ENCODE measurements around the gene SMIM38. TPM values are rescaled to one million over a fixed set of nuclear protein-coding genes. Genes with fewer than 3 reads are reported as not detected.

Gene SMIM38
- polyA plus RNA-seq, 1 of the 3 experiments (the other 2 are of a cell fraction) = 0.13 TPM

DNA sequence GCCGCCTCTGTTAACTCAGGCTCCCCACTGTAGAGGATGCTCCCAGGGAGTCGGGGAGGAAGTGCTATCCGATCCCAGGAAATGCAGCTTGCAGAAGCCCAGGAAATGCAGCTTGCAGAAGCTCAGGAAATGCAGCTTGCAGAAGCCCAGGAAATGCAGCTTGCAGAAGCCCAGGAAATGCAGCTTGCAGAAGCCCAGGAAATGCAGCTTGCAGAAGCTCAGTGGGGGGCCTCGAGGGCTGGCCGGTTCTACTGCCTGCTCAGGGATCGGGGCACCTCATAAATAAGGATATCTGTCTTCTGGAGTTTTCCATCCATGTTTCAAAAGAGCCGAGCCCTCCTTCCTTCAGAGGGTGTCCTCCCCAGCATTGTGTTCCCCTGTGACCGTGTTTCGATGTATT lies 25.1 kb upstream of the SMIM38 start:
- Histone ChIP-seq H3K36me3 (replicated peaks in 1 of 2; ENCODE audit: control insufficient read depth in 1 of 2, insufficient read depth in 2 of 2, low read length in 1 of 2) (no peaks in the 10 kb centered on the region), H4K20me1 (ENCODE audit: insufficient read depth) (no peaks in the 10 kb centered on the region), H3K4me2 (no peak overlapping the region), H3K9me2 (no peaks in the 10 kb centered on the region), H3K27ac (ENCODE audit: low read depth in 2 of 2, low read length in 1 of 2) (no peak overlapping the region), H3K4me1 (ENCODE audit: control insufficient read depth in 1 of 2, insufficient read depth in 2 of 2, low read depth in 1 of 2, low read length in 1 of 2) (peaks cover 0 to 15% of the 10 kb centered on the region in 2 experiments; a peak in 2 of 4 replicates), H3K4me3 (ENCODE audit: low read depth in 2 of 2, low read length in 1 of 2) (no peak overlapping the region), H3K27me3 (ENCODE audit: insufficient read depth) (no peaks in the 10 kb centered on the region), H3K9me3 (no peaks in the 10 kb centered on the region), H3K9ac (no peak overlapping the region), H3K79me2 (ENCODE audit: insufficient read depth) (no peaks in the 10 kb centered on the region), H3F3A (replicated peaks; ENCODE audit: insufficient read depth) (no peaks in the 10 kb centered on the region), H2AFZ (ENCODE audit: low read depth) (no peak overlapping the region)
- CTCF ChIA-PET = interaction anchor here (0.7 to 2.5 kb wide), 14 partner anchors 9 to 539 kb away, joined by 3 to 22 read pairs (median 8); no protein-coding TSS in a partner anchor
- WGBS (ENCODE audit: low lambda C conversion rate) = 84% methylated on average over 9 of the region's 9 CpGs
- DNase-seq = no peak
- POLR2A ChIA-PET = interaction anchor here (1.5 kb wide), 1 partner anchor 508 kb away, joined by 3 read pairs; no protein-coding TSS in a partner anchor
- TF ChIP-seq, protein P1, sequence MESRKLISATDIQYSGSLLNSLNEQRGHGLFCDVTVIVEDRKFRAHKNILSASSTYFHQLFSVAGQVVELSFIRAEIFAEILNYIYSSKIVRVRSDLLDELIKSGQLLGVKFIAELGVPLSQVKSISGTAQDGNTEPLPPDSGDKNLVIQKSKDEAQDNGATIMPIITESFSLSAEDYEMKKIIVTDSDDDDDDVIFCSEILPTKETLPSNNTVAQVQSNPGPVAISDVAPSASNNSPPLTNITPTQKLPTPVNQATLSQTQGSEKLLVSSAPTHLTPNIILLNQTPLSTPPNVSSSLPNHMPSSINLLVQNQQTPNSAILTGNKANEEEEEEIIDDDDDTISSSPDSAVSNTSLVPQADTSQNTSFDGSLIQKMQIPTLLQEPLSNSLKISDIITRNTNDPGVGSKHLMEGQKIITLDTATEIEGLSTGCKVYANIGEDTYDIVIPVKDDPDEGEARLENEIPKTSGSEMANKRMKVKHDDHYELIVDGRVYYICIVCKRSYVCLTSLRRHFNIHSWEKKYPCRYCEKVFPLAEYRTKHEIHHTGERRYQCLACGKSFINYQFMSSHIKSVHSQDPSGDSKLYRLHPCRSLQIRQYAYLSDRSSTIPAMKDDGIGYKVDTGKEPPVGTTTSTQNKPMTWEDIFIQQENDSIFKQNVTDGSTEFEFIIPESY (IDR thresholded peaks at IDR 0.05; ENCODE audit: borderline replicate concordance, low read depth) = no peak
- no peak for TF ChIP-seq JUND (IDR thresholded peaks at IDR 0.05)
- no peak for TF ChIP-seq TEAD4 (IDR thresholded peaks at IDR 0.05; ENCODE audit: borderline replicate concordance, insufficient read depth)

DNA sequence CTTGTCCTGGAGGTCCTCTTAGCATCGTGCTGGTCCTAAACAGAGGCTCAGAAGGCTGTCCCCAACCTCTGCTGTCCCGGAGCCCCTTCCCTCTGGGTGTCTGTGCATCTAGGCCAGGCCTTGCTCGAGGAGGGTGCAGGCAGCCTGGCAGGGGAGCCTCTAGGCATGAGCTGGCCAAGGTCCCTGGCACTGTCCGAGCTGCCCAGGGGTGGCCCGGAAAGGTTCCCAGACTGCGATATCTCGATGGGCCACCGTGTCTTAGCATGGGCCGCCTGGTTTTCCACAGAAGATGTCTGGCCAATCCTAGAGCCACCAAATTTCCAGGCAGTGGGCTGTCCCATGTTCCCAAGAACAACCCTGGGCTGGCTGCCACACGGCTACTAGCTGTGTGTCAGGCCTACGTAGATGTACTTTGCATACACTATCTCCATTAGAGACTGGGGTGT lies 24.6 kb upstream of the SMIM38 start:
- Histone ChIP-seq H3K4me2 (no peak overlapping the region), H3K27ac (ENCODE audit: low read depth in 2 of 2, low read length in 1 of 2) (no peak overlapping the region), H3K36me3 (replicated peaks in 1 of 2; ENCODE audit: control insufficient read depth in 1 of 2, insufficient read depth in 2 of 2, low read length in 1 of 2) (no peaks in the 10 kb centered on the region), H3K9me2 (no peaks in the 10 kb centered on the region), H3F3A (replicated peaks; ENCODE audit: insufficient read depth) (no peaks in the 10 kb centered on the region), H3K9me3 (no peaks in the 10 kb centered on the region), H3K27me3 (ENCODE audit: insufficient read depth) (no peaks in the 10 kb centered on the region), H2AFZ (ENCODE audit: low read depth) (no peak overlapping the region), H3K9ac (no peak overlapping the region), H4K20me1 (ENCODE audit: insufficient read depth) (no peaks in the 10 kb centered on the region), H3K4me1 (ENCODE audit: control insufficient read depth in 1 of 2, insufficient read depth in 2 of 2, low read depth in 1 of 2, low read length in 1 of 2) (peaks cover 0 to 15% of the 10 kb centered on the region in 2 experiments; a peak in 2 of 4 replicates), H3K79me2 (ENCODE audit: insufficient read depth) (no peaks in the 10 kb centered on the region), H3K4me3 (ENCODE audit: low read depth in 2 of 2, low read length in 1 of 2) (no peak overlapping the region)
- WGBS (ENCODE audit: low lambda C conversion rate) = 75% methylated on average over 5 of the region's 11 CpGs
- TF ChIP-seq, protein P2, sequence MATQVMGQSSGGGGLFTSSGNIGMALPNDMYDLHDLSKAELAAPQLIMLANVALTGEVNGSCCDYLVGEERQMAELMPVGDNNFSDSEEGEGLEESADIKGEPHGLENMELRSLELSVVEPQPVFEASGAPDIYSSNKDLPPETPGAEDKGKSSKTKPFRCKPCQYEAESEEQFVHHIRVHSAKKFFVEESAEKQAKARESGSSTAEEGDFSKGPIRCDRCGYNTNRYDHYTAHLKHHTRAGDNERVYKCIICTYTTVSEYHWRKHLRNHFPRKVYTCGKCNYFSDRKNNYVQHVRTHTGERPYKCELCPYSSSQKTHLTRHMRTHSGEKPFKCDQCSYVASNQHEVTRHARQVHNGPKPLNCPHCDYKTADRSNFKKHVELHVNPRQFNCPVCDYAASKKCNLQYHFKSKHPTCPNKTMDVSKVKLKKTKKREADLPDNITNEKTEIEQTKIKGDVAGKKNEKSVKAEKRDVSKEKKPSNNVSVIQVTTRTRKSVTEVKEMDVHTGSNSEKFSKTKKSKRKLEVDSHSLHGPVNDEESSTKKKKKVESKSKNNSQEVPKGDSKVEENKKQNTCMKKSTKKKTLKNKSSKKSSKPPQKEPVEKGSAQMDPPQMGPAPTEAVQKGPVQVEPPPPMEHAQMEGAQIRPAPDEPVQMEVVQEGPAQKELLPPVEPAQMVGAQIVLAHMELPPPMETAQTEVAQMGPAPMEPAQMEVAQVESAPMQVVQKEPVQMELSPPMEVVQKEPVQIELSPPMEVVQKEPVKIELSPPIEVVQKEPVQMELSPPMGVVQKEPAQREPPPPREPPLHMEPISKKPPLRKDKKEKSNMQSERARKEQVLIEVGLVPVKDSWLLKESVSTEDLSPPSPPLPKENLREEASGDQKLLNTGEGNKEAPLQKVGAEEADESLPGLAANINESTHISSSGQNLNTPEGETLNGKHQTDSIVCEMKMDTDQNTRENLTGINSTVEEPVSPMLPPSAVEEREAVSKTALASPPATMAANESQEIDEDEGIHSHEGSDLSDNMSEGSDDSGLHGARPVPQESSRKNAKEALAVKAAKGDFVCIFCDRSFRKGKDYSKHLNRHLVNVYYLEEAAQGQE (IDR thresholded peaks at IDR 0.05; ENCODE audit: low read depth, low read length) = no peak
- TF ChIP-seq SIN3A (IDR thresholded peaks at IDR 0.05; ENCODE audit: borderline replicate concordance, low read depth, low read length) = no peak
- TF ChIP-seq POLR2AphosphoS5 (IDR thresholded peaks at IDR 0.05; ENCODE audit: low read depth, low read length) = no peak
- no peak for TF ChIP-seq EP300 (IDR thresholded peaks at IDR 0.05; ENCODE audit: borderline replicate concordance in 1 of 2, low read depth in 1 of 2, low read length in 1 of 2)
- no peak for TF ChIP-seq NRF1 (IDR thresholded peaks at IDR 0.05; ENCODE audit: low read depth, low read length)
- no peak for DNase-seq
- POLR2A ChIA-PET = interaction anchor here (1.5 kb wide), 1 partner anchor 508 kb away, joined by 3 read pairs; no protein-coding TSS in a partner anchor
- CTCF ChIA-PET = interaction anchor here (0.7 to 2.9 kb wide), 39 partner anchors 8 to 544 kb away, joined by 3 to 22 read pairs (median 5); partner anchors contain the start of genes LTO1 and SMIM38

All from SK-N-SH (cell line).